Spinal cord (tissue), 10 donors: ENCODE results near the gene KCND2. TPM values are rescaled to one million over a fixed set of nuclear protein-coding genes. Genes with fewer than 3 reads are reported as not detected.
"Not testable (repeated sequence)": the region's sequence is repeated elsewhere in the genome, so short reads cannot be mapped to it uniquely, and the experiment has no call there.

Source experiments
- DNase-seq, 6 donors: peaks; one replicate each; pipeline versions ENCODE4 v3.0.0 to v3.0.0-alpha.2; 2013 to 2015; ENCODE audit warnings: low spot score in 6 of 6, low read depth in 4 of 6
- H3K27ac ChIP-seq: one replicate; pipeline ENCODE4 v1.5.1; 2013; ENCODE audit warnings: low read depth, low read length, control low read depth
- H3K27me3 ChIP-seq: one replicate; pipeline ENCODE4 v1.6.1; 2013; ENCODE audit warnings: low read length; ENCODE audit not compliant: control insufficient read depth, insufficient read depth
- H3K36me3 ChIP-seq: one replicate; pipeline ENCODE4 v1.6.1; 2013; ENCODE audit warnings: low read length; ENCODE audit not compliant: control insufficient read depth, insufficient read depth
- H3K4me1 ChIP-seq: one replicate; pipeline ENCODE4 v1.6.1; 2013; ENCODE audit warnings: low read length; ENCODE audit not compliant: control insufficient read depth, insufficient read depth
- H3K4me3 ChIP-seq: one replicate; pipeline ENCODE4 v1.5.1; 2013; ENCODE audit warnings: low read depth, low read length, control low read depth
- H3K9me3 ChIP-seq: one replicate; pipeline ENCODE4 v1.6.1; 2013; ENCODE audit warnings: low read length; ENCODE audit not compliant: control insufficient read depth, insufficient read depth
- WGBS: methylation state at CpG from one replicate; pipeline ENCODE4 v1.1.5; 2013; ENCODE audit warnings: missing lambda C conversion rate; ENCODE audit not compliant: insufficient coverage; 5-methylcytosine and 5-hydroxymethylcytosine counted together
- long read RNA-seq, 4 donors: transcript quantifications; one replicate each; lab custom pipeline, GENCODE V29; 2026
- polyA plus RNA-seq, 2 donors: library from polyadenylated mRNA; unstranded; fragments of 120-200 nt; gene quantifications; one replicate each; pipeline ENCODE4 v1.2.1, GENCODE V29; 2013; ENCODE audit not compliant: insufficient read length in 2 of 2
- total RNA-seq, 2 donors: library from RNA; depleted of rRNA in 1 of 2; stranded (reverse); fragments of 120-200 nt in 1 of 2; fragments of >200 nt in 1 of 2; gene quantifications; one replicate each; pipeline versions ENCODE4 v1.2.3 to v1.2.4, GENCODE V29; 2013 to 2014
- donor health status: healthy.

Gene KCND2
- total RNA-seq, result 10 to 100 TPM; 25.2 to 74.5 TPM
- 10 to 100 TPM; 52.3 to 86.4 TPM for polyA plus RNA-seq
- long read RNA-seq, donor 1, partial matches to known transcripts, result 11 of 11 reads
- long read RNA-seq, donor 1, other reads (novel, unspliced or antisense), result 0 of 11 reads
- long read RNA-seq, donor 2, partial matches to known transcripts, result 0 of 1 reads
- long read RNA-seq, donor 2, other reads (novel, unspliced or antisense), result 0 of 1 reads
- long read RNA-seq, donor 3, partial matches to known transcripts, result 0 of 1 reads
- long read RNA-seq, donor 3, other reads (novel, unspliced or antisense), result 0 of 1 reads
- long read RNA-seq, donor 4, result 0 reads

DNA sequence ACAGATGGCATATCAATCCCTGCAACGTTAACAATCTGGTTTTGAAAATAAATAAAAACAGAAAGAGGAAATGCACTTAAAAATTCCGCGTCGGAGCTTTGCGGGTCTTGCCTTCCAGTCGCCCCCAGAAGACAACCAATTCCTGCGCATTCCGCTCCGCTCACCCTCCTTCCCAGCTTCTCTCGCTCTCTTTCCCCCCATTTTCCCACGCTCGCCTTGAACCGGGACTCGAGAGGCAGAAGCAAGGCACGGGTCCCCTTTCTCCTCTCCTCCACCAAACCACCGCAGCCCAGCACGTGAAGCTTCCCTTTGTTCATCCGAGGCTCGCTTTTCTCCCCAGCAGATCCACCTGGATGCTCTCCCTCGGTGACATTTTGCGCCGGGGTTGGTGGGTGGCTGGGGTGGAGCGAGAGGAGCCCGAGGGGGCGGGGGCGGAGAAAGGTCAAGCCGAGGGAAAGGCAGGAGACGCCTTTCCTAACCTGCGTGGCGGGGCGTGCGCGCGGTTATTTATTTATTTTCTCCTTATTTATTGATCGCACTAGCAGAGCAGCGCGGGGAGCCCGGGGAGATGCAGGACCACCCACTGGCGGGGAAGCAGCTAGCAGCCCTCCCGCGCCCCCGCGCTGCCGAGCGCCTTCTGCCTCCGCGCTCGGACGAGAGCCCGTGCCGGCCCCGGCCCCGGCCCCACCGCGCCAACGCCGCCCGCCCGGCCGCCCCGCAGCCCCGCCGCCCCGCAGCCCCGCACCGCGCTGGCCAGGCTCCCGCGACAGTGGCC is at the start of gene KCND2:
Gene KCND2 (plus strand): TSS at position 475 of the 775 bp plus-strand sequence.
- H3K36me3 ChIP-seq, result peaks cover 4% of the 10 kb centered on the region
- peak within 1 kb of the TSS; percentile 86 for H3K27ac ChIP-seq
- H3K9me3 ChIP-seq, result no peaks in the 10 kb centered on the region
- H3K4me1 ChIP-seq, result peaks cover 8% of the 10 kb centered on the region
- WGBS, result 0% methylated on average over 60 of the region's 69 CpGs
- peak within 1 kb of the TSS; percentile 71 for H3K4me3 ChIP-seq
- no peaks in the 10 kb centered on the region for H3K27me3 ChIP-seq
- DNase-seq, result peak; percentile 42 to 89 (median 59)

DNA sequence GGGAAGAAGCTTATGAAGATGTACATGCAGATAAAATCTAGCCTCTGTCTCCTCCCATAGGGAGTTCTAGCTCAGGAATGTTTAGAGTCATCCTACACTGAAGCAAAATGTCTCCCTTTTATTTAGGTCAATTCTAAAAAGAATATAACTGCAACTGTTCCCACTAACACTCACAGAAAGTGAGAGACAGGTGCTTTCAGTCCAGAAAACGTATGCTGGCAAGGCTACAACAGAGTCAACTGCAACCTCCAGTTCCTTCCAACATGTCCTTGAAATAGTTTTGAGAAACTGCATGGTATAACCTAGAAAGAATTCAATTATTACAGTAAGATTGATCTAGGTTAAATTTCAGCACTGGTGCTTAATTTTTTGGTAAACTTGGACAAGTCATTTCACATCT is 46.8 kb upstream of the KCND2 start:
- no peaks in the 10 kb centered on the region for H3K9me3 ChIP-seq
- WGBS, result no CpG with 5 or more reads among the region's 1 CpG
- no peaks in the 10 kb centered on the region for H3K4me1 ChIP-seq
- no peak overlapping the region for H3K27ac ChIP-seq
- H3K36me3 ChIP-seq, result no peaks in the 10 kb centered on the region
- DNase-seq, result no peak
- no peak overlapping the region for H3K4me3 ChIP-seq
- H3K27me3 ChIP-seq, result no peaks in the 10 kb centered on the region

DNA sequence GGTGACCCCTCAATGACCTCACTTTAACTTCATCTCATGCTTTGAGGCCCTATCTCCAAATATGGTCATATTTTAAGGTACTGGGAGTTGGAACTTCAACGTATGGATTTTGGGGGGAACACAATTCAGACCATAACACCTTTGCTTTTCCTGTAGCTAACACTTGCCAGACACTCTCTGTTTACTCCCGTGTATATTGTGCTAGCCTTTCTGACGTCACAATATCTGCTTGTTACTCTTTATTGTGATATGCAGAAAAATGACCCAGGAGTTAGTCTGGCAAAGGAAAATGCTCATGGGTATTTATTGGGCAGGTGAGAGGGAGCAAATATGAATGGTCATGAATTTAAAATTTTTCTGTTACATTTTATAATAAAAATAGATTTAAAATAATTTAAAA is 45.7 kb upstream of the KCND2 start:
- Histone ChIP-seq H3K27me3 (no peaks in the 10 kb centered on the region), H3K4me1 (no peaks in the 10 kb centered on the region), H3K4me3 (no peak overlapping the region), H3K9me3 (no peaks in the 10 kb centered on the region), H3K27ac (no peak overlapping the region), H3K36me3 (no peaks in the 10 kb centered on the region)
- 100% methylated on average over 2 of the region's 3 CpGs for WGBS
- no peak for DNase-seq

DNA sequence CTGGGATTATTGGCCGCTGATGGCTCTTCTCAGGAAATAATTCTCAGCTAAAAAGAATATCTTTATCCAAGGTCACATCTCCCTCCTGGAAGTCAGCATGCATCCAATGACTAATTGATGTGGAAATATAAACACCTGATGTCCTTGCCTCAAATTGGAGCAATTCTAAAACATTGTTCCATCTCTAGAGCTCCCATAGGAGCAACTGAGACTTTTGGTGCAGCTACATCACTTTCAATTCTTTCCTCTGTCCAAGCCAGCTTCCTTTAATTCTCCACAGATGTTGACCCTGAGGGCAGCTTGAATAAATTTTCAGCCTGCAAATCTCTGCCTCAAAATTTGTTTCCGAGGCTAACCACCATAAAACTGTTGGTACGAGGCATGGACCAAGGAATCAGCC is 43.9 kb upstream of the KCND2 start:
- H3K4me1 ChIP-seq, result no peaks in the 10 kb centered on the region
- no peak for DNase-seq
- H3K27ac ChIP-seq, result no peak overlapping the region
- H3K36me3 ChIP-seq, result no peaks in the 10 kb centered on the region
- no peaks in the 10 kb centered on the region for H3K27me3 ChIP-seq
- no peak overlapping the region for H3K4me3 ChIP-seq
- 76% methylated on average over 2 of the region's 3 CpGs for WGBS
- H3K9me3 ChIP-seq, result no peaks in the 10 kb centered on the region

DNA sequence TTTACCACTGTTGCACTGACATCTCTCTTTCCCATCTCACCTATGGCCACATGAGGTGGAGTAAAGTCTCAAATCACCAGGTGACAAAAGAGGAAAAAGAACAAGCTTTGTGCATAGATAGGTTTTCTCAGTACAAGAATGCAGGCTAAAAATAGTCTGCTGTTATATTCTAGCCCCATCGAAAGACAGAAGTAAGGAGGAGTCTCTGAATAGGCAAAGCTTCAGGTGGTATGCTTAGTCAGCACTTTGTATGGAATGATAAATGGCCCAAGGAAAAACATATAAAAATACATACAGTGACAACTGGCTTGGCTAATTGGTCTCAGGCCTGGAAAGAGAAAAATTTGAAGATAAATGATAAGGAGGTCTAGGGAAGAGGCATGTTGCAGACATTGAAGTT is 39.6 kb upstream of the KCND2 start:
- Histone ChIP-seq H3K4me1 (no peaks in the 10 kb centered on the region), H3K27ac (no peak overlapping the region), H3K9me3 (no peaks in the 10 kb centered on the region), H3K4me3 (no peak overlapping the region), H3K36me3 (no peaks in the 10 kb centered on the region), H3K27me3 (no peaks in the 10 kb centered on the region)
- WGBS, result no CpG with 5 or more reads among the region's 1 CpG
- DNase-seq, result no peak

DNA sequence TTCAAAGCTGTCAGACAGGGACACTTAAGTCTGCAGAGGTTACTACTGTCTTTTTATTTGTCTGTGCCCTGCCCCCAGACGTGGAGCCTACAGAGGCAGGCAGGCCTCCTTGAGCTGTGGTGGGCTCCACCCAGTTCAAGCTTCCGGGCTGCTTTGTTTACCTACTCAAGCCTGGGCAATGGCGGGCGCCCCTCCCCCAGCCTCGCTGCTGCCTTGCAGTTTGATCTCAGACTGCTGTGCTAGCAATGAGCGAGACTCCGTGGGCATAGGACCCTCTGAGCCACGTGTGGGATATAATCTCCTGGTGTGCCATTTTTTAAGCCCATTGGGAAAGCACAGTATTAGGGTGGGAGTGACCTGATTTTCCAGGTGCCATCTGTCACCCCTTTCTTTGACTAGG is 32.6 kb upstream of the KCND2 start:
- 73% methylated on average over 2 of the region's 8 CpGs for WGBS
- H3K4me3 ChIP-seq, H3K27ac ChIP-seq, H3K27me3 ChIP-seq, DNase-seq, H3K9me3 ChIP-seq, H3K36me3 ChIP-seq, H3K4me1 ChIP-seq: not testable (repeated sequence)

DNA sequence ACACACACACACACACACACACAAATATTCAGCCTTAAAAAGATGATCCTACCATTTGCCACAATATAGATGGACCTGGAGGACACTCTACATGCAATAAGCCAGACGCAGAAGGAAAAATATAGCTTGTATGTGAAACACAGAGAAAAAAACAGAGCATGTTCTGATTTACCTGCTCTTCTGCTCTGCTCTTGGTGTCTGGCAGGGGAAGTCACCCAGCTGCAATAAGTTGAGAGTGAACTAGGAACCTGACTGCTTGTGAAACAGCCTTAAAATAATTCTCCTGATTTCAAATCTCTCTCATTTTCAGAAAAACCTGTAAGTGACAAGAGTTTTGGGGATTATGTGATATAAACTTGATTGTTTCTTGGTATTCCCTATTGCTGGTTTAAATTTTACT is 31.0 kb upstream of the KCND2 start:
- no peaks in the 10 kb centered on the region for H3K9me3 ChIP-seq
- no peaks in the 10 kb centered on the region for H3K4me1 ChIP-seq
- no peaks in the 10 kb centered on the region for H3K27me3 ChIP-seq
- H3K27ac ChIP-seq, result no peak overlapping the region
- DNase-seq, result no peak
- 80% methylated on average over 1 of the region's 1 CpG for WGBS
- no peak overlapping the region for H3K4me3 ChIP-seq
- H3K36me3 ChIP-seq, result no peaks in the 10 kb centered on the region

DNA sequence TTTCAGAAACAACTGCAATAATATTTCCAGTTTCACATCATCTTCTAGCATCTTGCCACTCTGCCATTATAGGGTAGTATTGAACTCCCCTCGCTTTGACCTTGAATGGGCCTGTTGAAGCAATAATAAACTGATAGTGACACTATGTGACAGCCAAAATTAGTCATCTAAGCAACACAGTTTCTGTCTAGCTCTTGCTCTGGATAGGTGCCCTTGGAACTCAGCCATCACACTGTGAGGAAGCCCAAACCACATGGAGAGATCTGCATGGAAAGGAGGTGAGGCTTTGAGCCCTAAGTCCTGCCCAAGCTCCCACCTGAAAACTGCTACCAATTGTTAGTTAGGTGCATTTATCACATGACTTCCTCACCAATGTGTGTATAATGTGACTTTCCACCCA is 18.1 kb upstream of the KCND2 start:
- Histone ChIP-seq H3K27ac (no peak overlapping the region), H3K4me1 (no peaks in the 10 kb centered on the region), H3K36me3 (no peaks in the 10 kb centered on the region), H3K27me3 (no peaks in the 10 kb centered on the region), H3K9me3 (peaks cover 7% of the 10 kb centered on the region), H3K4me3 (no peak overlapping the region)
- WGBS, result no CpG with 5 or more reads among the region's 1 CpG
- no peak for DNase-seq

DNA sequence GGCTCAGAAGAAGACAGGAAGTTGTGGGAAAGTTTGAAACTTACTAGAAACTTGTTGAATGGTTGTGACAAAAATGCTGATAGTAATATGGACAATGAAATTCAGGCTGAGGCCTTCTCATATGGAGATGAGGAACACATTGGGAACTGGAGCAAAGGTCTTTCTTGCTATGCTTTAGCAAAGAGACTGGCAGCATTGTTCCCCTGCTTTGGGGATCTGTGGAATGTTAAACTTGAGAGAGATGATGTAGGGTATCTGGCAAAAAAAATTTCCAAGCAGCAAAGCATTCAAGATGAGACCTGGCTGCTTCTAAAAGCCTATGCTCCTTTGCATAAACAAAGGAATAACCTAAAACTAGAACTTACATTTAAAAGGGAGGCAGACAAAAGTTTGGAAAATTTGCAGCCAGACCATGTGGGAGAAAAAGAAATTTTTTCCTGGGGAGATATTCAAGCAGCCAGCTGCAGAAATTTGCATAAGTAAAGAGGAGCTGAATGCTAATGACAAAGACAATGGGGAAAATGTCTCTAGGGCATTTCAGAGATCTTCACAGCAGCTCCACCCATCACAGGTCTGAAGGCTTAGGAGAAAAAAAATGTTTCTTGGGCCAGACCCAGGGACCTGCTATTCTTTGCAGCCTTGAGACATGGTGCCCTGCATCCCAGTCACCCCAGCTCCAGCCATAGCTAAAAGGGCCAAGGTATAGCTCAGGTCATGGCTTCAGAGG is 16.5 kb upstream of the KCND2 start:
- Histone ChIP-seq H3K4me1 (no peaks in the 10 kb centered on the region), H3K27ac (no peak overlapping the region), H3K4me3 (no peak overlapping the region), H3K9me3 (peaks cover 7% of the 10 kb centered on the region), H3K27me3 (no peaks in the 10 kb centered on the region), H3K36me3 (peaks cover 2% of the 10 kb centered on the region)
- no peak for DNase-seq
